Esophagus squamous epithelium (tissue), 4 donors: Measurements from ENCODE around the gene RBL1.

Experiments used
- POLR2A ChIP-seq, 4 donors: fragments of 450-650 bp; IDR thresholded peaks; one replicate each; pipeline ENCODE4 v1.6.1; 2017; ENCODE audit warnings: antibody characterized with exemption in 4 of 4, mild to moderate bottlenecking in 4 of 4, moderate library complexity in 3 of 4
- TF ChIP-seq, protein P1 (sequence below), 6 experiments: fragments of 450-650 bp in 4 of 6; fragments of 200-600 bp in 2 of 6; sonication (generic) in 2 of 6; IDR thresholded peaks; one replicate each; pipeline ENCODE4 v1.5.1; 2016 to 2019; ENCODE audit warnings: antibody characterized with exemption in 6 of 6, mild to moderate bottlenecking in 4 of 6, moderate library complexity in 4 of 6

DNA sequence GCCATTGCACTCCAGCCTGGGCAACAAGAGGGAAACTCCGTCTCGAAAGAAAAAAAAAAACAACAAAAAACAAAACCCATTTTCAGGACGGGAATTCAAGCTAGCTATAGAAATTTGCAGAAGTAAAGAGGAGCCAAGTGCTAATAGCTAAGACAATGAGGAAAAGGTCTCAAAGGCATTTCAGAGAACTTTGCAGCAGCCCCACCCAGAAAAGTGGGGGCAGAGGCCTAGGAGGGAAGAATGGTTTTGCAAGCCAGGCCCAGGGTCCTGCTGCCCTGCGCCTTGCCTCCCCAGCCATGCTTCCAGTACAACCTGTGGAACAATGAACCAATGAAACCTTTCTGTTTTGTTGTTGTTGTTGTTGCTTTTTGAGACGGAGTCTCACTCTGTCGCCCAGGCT, 106.0 kb downstream of the RBL1 start:
- no peak for TF ChIP-seq POLR2A (IDR thresholded peaks at IDR 0.05)
- TF ChIP-seq, protein P1, sequence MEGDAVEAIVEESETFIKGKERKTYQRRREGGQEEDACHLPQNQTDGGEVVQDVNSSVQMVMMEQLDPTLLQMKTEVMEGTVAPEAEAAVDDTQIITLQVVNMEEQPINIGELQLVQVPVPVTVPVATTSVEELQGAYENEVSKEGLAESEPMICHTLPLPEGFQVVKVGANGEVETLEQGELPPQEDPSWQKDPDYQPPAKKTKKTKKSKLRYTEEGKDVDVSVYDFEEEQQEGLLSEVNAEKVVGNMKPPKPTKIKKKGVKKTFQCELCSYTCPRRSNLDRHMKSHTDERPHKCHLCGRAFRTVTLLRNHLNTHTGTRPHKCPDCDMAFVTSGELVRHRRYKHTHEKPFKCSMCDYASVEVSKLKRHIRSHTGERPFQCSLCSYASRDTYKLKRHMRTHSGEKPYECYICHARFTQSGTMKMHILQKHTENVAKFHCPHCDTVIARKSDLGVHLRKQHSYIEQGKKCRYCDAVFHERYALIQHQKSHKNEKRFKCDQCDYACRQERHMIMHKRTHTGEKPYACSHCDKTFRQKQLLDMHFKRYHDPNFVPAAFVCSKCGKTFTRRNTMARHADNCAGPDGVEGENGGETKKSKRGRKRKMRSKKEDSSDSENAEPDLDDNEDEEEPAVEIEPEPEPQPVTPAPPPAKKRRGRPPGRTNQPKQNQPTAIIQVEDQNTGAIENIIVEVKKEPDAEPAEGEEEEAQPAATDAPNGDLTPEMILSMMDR (IDR thresholded peaks at IDR 0.05) = no peak
